KOPT-K1 (cell line): ENCODE results near the gene LAMA3.
"Not testable (repeated sequence)": the region's sequence is repeated elsewhere in the genome, so short reads cannot be mapped to it uniquely, and the experiment has no call there.

ENCODE experiments used
- H3K27ac ChIP-seq: fragments of 200-600 bp; sonication (generic); 2 replicates; pipeline ENCODE4 v1.5.1; 2016; ENCODE audit warnings: antibody characterized with exemption, mild to moderate bottlenecking, low read depth, low read length; ENCODE audit not compliant: poor library complexity, severe bottlenecking
- H3K36me3 ChIP-seq: fragments of 200-600 bp; sonication (generic); 2 replicates; pipeline ENCODE4 v1.5.1; 2017; ENCODE audit warnings: antibody characterized with exemption, mild to moderate bottlenecking, low read length, moderate library complexity; ENCODE audit not compliant: insufficient read depth
- H3K9me3 ChIP-seq: fragments of 200-600 bp; sonication (generic); 2 replicates; pipeline ENCODE4 v1.5.1; 2017; ENCODE audit warnings: antibody characterized with exemption, low read length, mild to moderate bottlenecking; ENCODE audit not compliant: insufficient read depth, poor library complexity, severe bottlenecking

LAMA3 gene

GRCh38 chr18:23710068-23710527 lies 20.8 kb downstream of the LAMA3 start:
- Histone ChIP-seq H3K9me3 (peaks cover 5% of the 10 kb centered on the region), H3K36me3 (no peaks in the 10 kb centered on the region), H3K27ac (no peak overlapping the region)

GRCh38 chr18:23710946-23711345 lies 21.7 kb downstream of the LAMA3 start:
- no peak overlapping the region for H3K27ac ChIP-seq
- H3K36me3 ChIP-seq: no peaks in the 10 kb centered on the region

GRCh38 chr18:23711426-23711825 lies 22.2 kb downstream of the LAMA3 start:
- H3K27ac ChIP-seq: no peak overlapping the region
- peaks cover 5% of the 10 kb centered on the region for H3K9me3 ChIP-seq
- H3K36me3 ChIP-seq: no peaks in the 10 kb centered on the region

More at GRCh38 chr18:23710946-23711345, 21.7 kb downstream of the LAMA3 start:
- peaks cover 5% of the 10 kb centered on the region for H3K9me3 ChIP-seq

- H3K27ac ChIP-seq: no peak overlapping the region
- no peaks in the 10 kb centered on the region for H3K36me3 ChIP-seq
Measured at GRCh38 chr18:23712445-23712844, 23.2 kb downstream of the LAMA3 start.

GRCh38 chr18:23714576-23714975 lies 25.3 kb downstream of the LAMA3 start:
- H3K9me3 ChIP-seq: no peaks in the 10 kb centered on the region
- H3K27ac ChIP-seq: no peak overlapping the region
- no peaks in the 10 kb centered on the region for H3K36me3 ChIP-seq

More at GRCh38 chr18:23712445-23712844, 23.2 kb downstream of the LAMA3 start:
- H3K9me3 ChIP-seq: no peaks in the 10 kb centered on the region

- H3K9me3 ChIP-seq, H3K27ac ChIP-seq, H3K36me3 ChIP-seq: not testable (repeated sequence)
Measured at GRCh38 chr18:23716079-23716478, 26.8 kb downstream of the LAMA3 start.

- Histone ChIP-seq H3K9me3 (no peaks in the 10 kb centered on the region), H3K36me3 (no peaks in the 10 kb centered on the region), H3K27ac (no peak overlapping the region)
Measured at GRCh38 chr18:23716516-23716915, 27.3 kb downstream of the LAMA3 start.

GRCh38 chr18:23716966-23717365 lies 27.7 kb downstream of the LAMA3 start:
- H3K36me3 ChIP-seq: no peaks in the 10 kb centered on the region
- no peak overlapping the region for H3K27ac ChIP-seq
- H3K9me3 ChIP-seq: no peaks in the 10 kb centered on the region

GRCh38 chr18:23718243-23718720 lies 29.0 kb downstream of the LAMA3 start:
- Histone ChIP-seq H3K36me3 (no peaks in the 10 kb centered on the region), H3K27ac (no peak overlapping the region), H3K9me3 (no peaks in the 10 kb centered on the region)

- Histone ChIP-seq H3K36me3 (no peaks in the 10 kb centered on the region), H3K27ac (no peak overlapping the region), H3K9me3 (no peaks in the 10 kb centered on the region)
Measured at GRCh38 chr18:23718731-23719130, 29.5 kb downstream of the LAMA3 start.

- H3K9me3 ChIP-seq: no peaks in the 10 kb centered on the region
- no peak overlapping the region for H3K27ac ChIP-seq
- no peaks in the 10 kb centered on the region for H3K36me3 ChIP-seq
Measured at GRCh38 chr18:23719634-23720201, 30.5 kb downstream of the LAMA3 start.

GRCh38 chr18:23721696-23722480 lies 32.6 kb downstream of the LAMA3 start:
- H3K27ac ChIP-seq: no peak overlapping the region
- H3K36me3 ChIP-seq: no peaks in the 10 kb centered on the region
- no peaks in the 10 kb centered on the region for H3K9me3 ChIP-seq

- H3K27ac ChIP-seq: no peak overlapping the region
Measured at GRCh38 chr18:23722646-23723045, 33.4 kb downstream of the LAMA3 start.

GRCh38 chr18:23723121-23723520 lies 33.9 kb downstream of the LAMA3 start:
- Histone ChIP-seq H3K27ac (no peak overlapping the region), H3K9me3 (no peaks in the 10 kb centered on the region), H3K36me3 (no peaks in the 10 kb centered on the region)

More at GRCh38 chr18:23722646-23723045, 33.4 kb downstream of the LAMA3 start:
- no peaks in the 10 kb centered on the region for H3K36me3 ChIP-seq
- H3K9me3 ChIP-seq: no peaks in the 10 kb centered on the region

- H3K9me3 ChIP-seq: no peaks in the 10 kb centered on the region
- H3K36me3 ChIP-seq: no peaks in the 10 kb centered on the region
- H3K27ac ChIP-seq: no peak overlapping the region
Measured at GRCh38 chr18:23724681-23725080, 35.4 kb downstream of the LAMA3 start.

- no peaks in the 10 kb centered on the region for H3K9me3 ChIP-seq
- no peaks in the 10 kb centered on the region for H3K36me3 ChIP-seq
- H3K27ac ChIP-seq: no peak overlapping the region
Measured at GRCh38 chr18:23725351-23725750, 36.1 kb downstream of the LAMA3 start.
